Measurements from ENCODE around the gene SEMA6D. TPM values are rescaled to one million over a fixed set of nuclear protein-coding genes. Genes with fewer than 3 reads are reported as not detected.

The SEMA6D gene
- total RNA-seq, 1 donor: 8.0 TPM

GRCh38 chr15:47822048-47822447 is 104.7 kb downstream of the SEMA6D start:
- Histone ChIP-seq H3K4me1 (ENCODE audit: insufficient read depth, low read length) (no peaks in the 10 kb centered on the region), H3K4me3 (ENCODE audit: insufficient read depth, low read length) (no peak overlapping the region), H3K27me3 (ENCODE audit: insufficient read depth, low read length) (no peaks in the 10 kb centered on the region), H3K79me2 (ENCODE audit: insufficient read depth, low read length) (no peaks in the 10 kb centered on the region), H3K4me2 (ENCODE audit: insufficient read depth, low read length) (no peak overlapping the region), H4K20me1 (ENCODE audit: insufficient read depth, low read length) (no peaks in the 10 kb centered on the region), H3K9me3 (ENCODE audit: low read depth, low read length) (no peaks in the 10 kb centered on the region), H3K27ac (ENCODE audit: low read depth, low read length) (no peak overlapping the region), H2AFZ (ENCODE audit: low read length) (no peak overlapping the region), H3K36me3 (ENCODE audit: insufficient read depth, low read length) (no peaks in the 10 kb centered on the region)
- DNase-seq (ENCODE audit: insufficient read length, low spot score, missing footprints): no peak
- TF ChIP-seq CTCF (IDR thresholded peaks at IDR 0.05; ENCODE audit: extremely low read depth, low read depth, low read length): no peak

Measured in osteoblast (primary cell).